ENCODE measurements around the gene PEX5. TPM values are rescaled to one million over a fixed set of nuclear protein-coding genes. Genes with fewer than 3 reads are reported as not detected.
"Not testable (repeated sequence)": the region's sequence is repeated elsewhere in the genome, so short reads cannot be mapped to it uniquely, and the experiment has no call there.

PEX5 gene
- total RNA-seq, 2 experiments from 2014 or later, result 15.3 to 16.2 TPM

DNA sequence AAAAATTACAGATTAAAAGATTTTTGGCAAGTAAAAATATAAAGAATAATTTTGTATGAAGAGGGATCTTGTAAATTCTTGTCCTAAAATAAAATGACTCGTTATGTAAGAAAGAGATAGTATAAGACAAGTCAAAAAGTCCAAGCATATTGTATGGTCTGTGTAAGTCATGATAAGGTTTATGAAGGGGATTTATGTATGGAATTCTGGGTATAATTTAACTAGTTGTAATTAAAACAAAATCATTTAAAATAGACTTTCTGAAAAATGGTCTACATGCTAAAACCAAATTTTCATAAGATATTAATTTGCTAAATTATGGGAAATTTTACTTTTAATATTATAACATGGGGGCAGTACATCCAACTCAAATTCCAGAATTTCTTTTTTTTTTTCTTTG, 17.6 kb upstream of the PEX5 start:
- Mint-ChIP-seq H3K27me3 (peaks cover 36% of the 10 kb centered on the region), H3K36me3 (peaks cover 9% of the 10 kb centered on the region), H3K9me3 (ENCODE audit: low read depth) (peaks cover 21% of the 10 kb centered on the region), H3K4me1 (no peaks in the 10 kb centered on the region), H3K4me3 (no peak overlapping the region), H3K27ac (no peak overlapping the region)
- ATAC-seq (no peak), DNase-seq (no peak)
- CTCF ChIA-PET, result no interaction called here

DNA sequence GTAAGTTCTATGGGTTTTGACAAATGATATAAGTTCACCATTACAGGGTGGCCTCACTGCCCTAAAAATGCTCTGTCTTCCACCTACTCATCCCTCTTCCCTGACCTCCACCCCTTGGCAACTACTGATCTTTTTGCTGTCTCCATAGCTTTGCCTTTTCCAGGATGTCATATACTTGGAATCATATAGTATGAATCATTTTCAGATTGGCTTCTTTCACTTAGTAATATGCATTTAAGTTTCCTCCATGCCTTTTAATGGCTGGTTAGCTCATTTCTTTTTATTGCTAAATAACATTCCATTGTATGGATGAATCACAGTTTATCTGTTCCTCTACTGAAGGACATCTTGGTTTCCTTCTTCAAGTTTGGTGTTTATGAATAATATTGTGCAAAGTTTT, 14.0 kb upstream of the PEX5 start:
- Mint-ChIP-seq H3K36me3 (no peaks in the 10 kb centered on the region), H3K27ac (no peak overlapping the region), H3K9me3 (ENCODE audit: low read depth) (peaks cover 4% of the 10 kb centered on the region), H3K4me3 (no peak overlapping the region), H3K4me1 (no peaks in the 10 kb centered on the region), H3K27me3 (peaks cover 52% of the 10 kb centered on the region)
- CTCF ChIA-PET, result interaction anchor here (1.1 kb wide), 1 partner anchor 13 kb away, joined by 3 read pairs; no protein-coding TSS in a partner anchor
- ATAC-seq (no peak), DNase-seq (no peak)

- Mint-ChIP-seq H3K27me3 (peaks cover 56% of the 10 kb centered on the region), H3K4me3 (no peak overlapping the region), H3K27ac (no peak overlapping the region), H3K36me3 (no peaks in the 10 kb centered on the region), H3K9me3 (ENCODE audit: low read depth) (peaks cover 4% of the 10 kb centered on the region), H3K4me1 (no peaks in the 10 kb centered on the region)
- DNase-seq (no peak), ATAC-seq (no peak)
- CTCF ChIA-PET, result interaction anchor here (1.1 kb wide), 1 partner anchor 12 kb away, joined by 3 read pairs; no protein-coding TSS in a partner anchor
Measured at GRCh38 chr12:7176595-7176994, 12.9 kb upstream of the PEX5 start.

DNA sequence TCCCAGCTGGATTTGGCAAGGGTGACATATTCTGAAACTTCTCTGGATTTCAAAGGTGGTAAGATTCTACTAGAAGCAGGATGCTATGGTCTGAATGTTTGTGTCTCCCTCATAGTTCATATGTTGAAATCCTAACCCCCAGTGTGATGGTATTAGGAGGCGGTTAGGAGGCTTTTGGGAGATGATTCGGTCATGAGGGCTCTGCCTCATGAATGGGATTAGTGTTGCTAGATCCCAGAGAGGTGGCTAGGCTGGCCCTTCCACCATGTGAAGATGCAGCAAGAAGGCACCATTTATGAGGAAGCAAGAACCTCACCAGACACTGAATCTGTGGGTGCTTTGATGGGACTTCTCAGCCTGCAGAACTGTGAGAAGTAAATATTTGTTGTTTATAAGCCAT, 11.0 kb upstream of the PEX5 start:
- ATAC-seq, result no peak
- Mint-ChIP-seq H3K9me3 (ENCODE audit: low read depth) (no peaks in the 10 kb centered on the region), H3K27ac (no peak overlapping the region), H3K36me3 (no peaks in the 10 kb centered on the region), H3K4me1 (no peaks in the 10 kb centered on the region), H3K27me3 (peaks cover 53% of the 10 kb centered on the region), H3K4me3 (no peak overlapping the region)
- no peak for DNase-seq
- CTCF ChIA-PET, result no interaction called here

GRCh38 chr12:7180685-7181084, 8.8 kb upstream of the PEX5 start:
- Mint-ChIP-seq H3K27ac (no peak overlapping the region), H3K4me3 (no peak overlapping the region), H3K36me3 (no peaks in the 10 kb centered on the region), H3K9me3 (ENCODE audit: low read depth) (no peaks in the 10 kb centered on the region), H3K27me3 (peaks cover 36% of the 10 kb centered on the region), H3K4me1 (no peaks in the 10 kb centered on the region)
- CTCF ChIA-PET, result interaction anchor here (1.4 kb wide), 1 partner anchor 18 kb away, joined by 3 read pairs; no protein-coding TSS in a partner anchor
- DNase-seq, result no peak
- ATAC-seq, result no peak

GRCh38 chr12:7186058-7186457, 3.4 kb upstream of the PEX5 start:
- not testable (repeated sequence) for H3K36me3 Mint-ChIP-seq

GRCh38 chr12:7188562-7189397, 706 bp upstream of the PEX5 start:
- Mint-ChIP-seq H3K27me3 (no peaks in the 10 kb centered on the region), H3K9me3 (ENCODE audit: low read depth) (no peaks in the 10 kb centered on the region), H3K27ac (peak overlapping the region; percentile 88), H3K4me1 (peaks cover 24% of the 10 kb centered on the region), H3K4me3 (peak overlapping the region; percentile 74), H3K36me3 (peaks cover 12% of the 10 kb centered on the region)
- ATAC-seq (peak; percentile 37), DNase-seq (peak; percentile 77)
- CTCF ChIA-PET, result interaction anchor here (0.6 to 1.5 kb wide), 12 partner anchors 10 to 910 kb away, joined by 3 to 7 read pairs (median 3); partner anchors contain the start of gene C1R

More at GRCh38 chr12:7186058-7186457, 3.4 kb upstream of the PEX5 start:
- not testable (repeated sequence) for H3K9me3 Mint-ChIP-seq (ENCODE audit: low read depth); H3K4me3 Mint-ChIP-seq; H3K27ac Mint-ChIP-seq; ATAC-seq; DNase-seq
- peaks cover 10% of the 10 kb centered on the region for H3K27me3 Mint-ChIP-seq
- H3K4me1 Mint-ChIP-seq, result peaks cover 19% of the 10 kb centered on the region
- CTCF ChIA-PET, result interaction anchor here (0.6 to 0.7 kb wide), 2 partner anchors 21 to 26 kb away, joined by 3 read pairs; no protein-coding TSS in a partner anchor

GRCh38 chr12:7190268-7191055, 976 bp downstream of the PEX5 start:
- Mint-ChIP-seq H3K4me3 (peak overlapping the region; percentile 72), H3K36me3 (peaks cover 19% of the 10 kb centered on the region), H3K9me3 (ENCODE audit: low read depth) (no peaks in the 10 kb centered on the region), H3K4me1 (peaks cover 25% of the 10 kb centered on the region), H3K27me3 (no peaks in the 10 kb centered on the region), H3K27ac (peak overlapping the region; percentile 50)
- CTCF ChIA-PET, result interaction anchor here (0.9 kb wide), 1 partner anchor 51 kb away, joined by 3 read pairs; no protein-coding TSS in a partner anchor
- ATAC-seq, result no peak
- no peak for DNase-seq

GRCh38 chr12:7193674-7194073, 4.2 kb downstream of the PEX5 start:
- peaks cover 17% of the 10 kb centered on the region for H3K4me1 Mint-ChIP-seq
- CTCF ChIA-PET, result interaction anchor here (1.2 kb wide), 1 partner anchor 16 kb away, joined by 4 read pairs; no protein-coding TSS in a partner anchor

DNA sequence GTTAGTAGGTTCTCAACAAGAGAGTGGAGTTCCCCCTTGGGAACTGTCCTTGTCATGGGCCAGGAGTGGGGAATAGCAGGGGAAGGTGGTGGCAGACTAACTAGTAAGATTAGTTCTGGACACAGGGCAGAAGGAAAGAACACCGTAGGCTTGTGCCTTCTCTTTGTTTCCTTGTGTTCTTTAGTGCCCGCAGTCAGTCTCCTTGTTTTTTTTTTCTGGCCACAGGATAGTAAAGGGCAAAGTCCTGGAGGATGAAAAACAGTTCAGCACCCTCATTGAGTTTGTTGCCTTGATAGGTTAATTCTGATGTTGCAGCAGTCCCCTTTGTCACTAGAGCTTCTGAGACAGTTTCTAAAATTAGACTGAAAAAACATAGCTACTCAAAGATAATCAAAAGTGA, 8.4 kb downstream of the PEX5 start:
- ATAC-seq, result no peak
- DNase-seq, result no peak

More at GRCh38 chr12:7193674-7194073, 4.2 kb downstream of the PEX5 start:
- Mint-ChIP-seq H3K27ac (no peak overlapping the region), H3K27me3 (no peaks in the 10 kb centered on the region), H3K9me3 (ENCODE audit: low read depth) (no peaks in the 10 kb centered on the region), H3K36me3 (peaks cover 22% of the 10 kb centered on the region), H3K4me3 (no peak overlapping the region)
- ATAC-seq (no peak), DNase-seq (no peak)

DNA sequence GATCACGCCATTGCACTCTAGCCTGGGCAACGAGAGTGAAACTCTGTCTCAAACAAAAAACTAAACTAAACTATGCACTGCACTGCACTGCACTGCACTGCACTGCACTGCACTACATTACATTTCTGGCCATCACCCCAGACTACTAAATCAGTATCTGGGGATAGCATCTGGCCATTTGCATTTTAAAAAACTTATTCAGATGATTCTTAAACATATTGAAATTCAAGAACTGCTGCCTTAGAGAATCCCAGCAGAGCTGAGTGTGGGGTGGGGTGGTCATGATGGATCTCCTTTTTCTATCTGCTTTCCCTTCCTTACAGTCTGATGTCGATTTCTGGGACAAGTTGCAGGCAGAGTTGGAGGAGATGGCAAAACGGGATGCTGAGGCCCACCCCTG, 13.6 kb downstream of the PEX5 start:
- H3K4me1 Mint-ChIP-seq, result no peaks in the 10 kb centered on the region
- H3K27me3 Mint-ChIP-seq, result no peaks in the 10 kb centered on the region
- no peak overlapping the region for H3K4me3 Mint-ChIP-seq
- ATAC-seq (no peak), DNase-seq (no peak)
- no peak overlapping the region for H3K27ac Mint-ChIP-seq
- CTCF ChIA-PET, result no interaction called here
- no peaks in the 10 kb centered on the region for H3K9me3 Mint-ChIP-seq (ENCODE audit: low read depth)
- H3K36me3 Mint-ChIP-seq, result peaks cover 19% of the 10 kb centered on the region

More for the DNA sequence above, 8.4 kb downstream of the PEX5 start:
- CTCF ChIA-PET, result interaction anchor here (0.8 kb wide), 1 partner anchor 9 kb away, joined by 3 read pairs; no protein-coding TSS in a partner anchor
- Mint-ChIP-seq H3K27ac (no peak overlapping the region), H3K9me3 (ENCODE audit: low read depth) (no peaks in the 10 kb centered on the region), H3K4me3 (no peak overlapping the region), H3K27me3 (no peaks in the 10 kb centered on the region), H3K4me1 (peaks cover 2% of the 10 kb centered on the region), H3K36me3 (peaks cover 23% of the 10 kb centered on the region)

DNA sequence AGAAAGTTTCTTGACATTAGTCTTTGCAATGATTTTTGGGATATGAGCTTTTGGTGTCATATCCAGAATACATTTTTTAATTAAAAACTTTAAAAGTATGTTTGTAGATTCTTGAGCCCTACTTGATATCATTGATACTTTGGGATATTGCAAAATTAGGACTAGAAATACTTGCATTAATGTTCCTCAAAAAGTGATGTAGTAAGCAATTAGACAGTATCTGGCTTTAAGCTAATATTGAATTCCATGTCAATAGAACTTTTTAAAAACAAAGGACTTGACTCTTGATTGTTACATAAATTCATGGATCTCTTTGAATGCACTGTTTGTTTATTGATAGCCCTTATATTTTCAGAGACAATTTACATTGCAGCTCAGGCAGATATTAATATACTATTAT, 15.6 kb downstream of the PEX5 start:
- H3K4me1 Mint-ChIP-seq, result no peaks in the 10 kb centered on the region
- CTCF ChIA-PET, result interaction anchor here (1.2 kb wide), 2 partner anchors 16 to 255 kb away, joined by 3 to 4 read pairs; no protein-coding TSS in a partner anchor
- ATAC-seq (no peak), DNase-seq (no peak)
- no peak overlapping the region for H3K4me3 Mint-ChIP-seq
- H3K27me3 Mint-ChIP-seq, result no peaks in the 10 kb centered on the region
- H3K9me3 Mint-ChIP-seq (ENCODE audit: low read depth), result no peaks in the 10 kb centered on the region
- peaks cover 30% of the 10 kb centered on the region for H3K36me3 Mint-ChIP-seq
- no peak overlapping the region for H3K27ac Mint-ChIP-seq

- no peaks in the 10 kb centered on the region for H3K4me1 Mint-ChIP-seq
Measured at GRCh38 chr12:7206691-7207090, 17.2 kb downstream of the PEX5 start.

More at GRCh38 chr12:7206691-7207090, 17.2 kb downstream of the PEX5 start:
- CTCF ChIA-PET, result no interaction called here
- ATAC-seq (no peak), DNase-seq (no peak)
- H3K27me3 Mint-ChIP-seq, result no peaks in the 10 kb centered on the region
- H3K27ac Mint-ChIP-seq, result no peak overlapping the region
- H3K9me3 Mint-ChIP-seq (ENCODE audit: low read depth), result no peaks in the 10 kb centered on the region
- peaks cover 39% of the 10 kb centered on the region for H3K36me3 Mint-ChIP-seq
- no peak overlapping the region for H3K4me3 Mint-ChIP-seq
